Measurements from ENCODE around the gene SGCE. TPM values are rescaled to one million over a fixed set of nuclear protein-coding genes. Genes with fewer than 3 reads are reported as not detected.

The SGCE gene
- total RNA-seq, 1 donor from 2014 or later: 169 TPM

DNA sequence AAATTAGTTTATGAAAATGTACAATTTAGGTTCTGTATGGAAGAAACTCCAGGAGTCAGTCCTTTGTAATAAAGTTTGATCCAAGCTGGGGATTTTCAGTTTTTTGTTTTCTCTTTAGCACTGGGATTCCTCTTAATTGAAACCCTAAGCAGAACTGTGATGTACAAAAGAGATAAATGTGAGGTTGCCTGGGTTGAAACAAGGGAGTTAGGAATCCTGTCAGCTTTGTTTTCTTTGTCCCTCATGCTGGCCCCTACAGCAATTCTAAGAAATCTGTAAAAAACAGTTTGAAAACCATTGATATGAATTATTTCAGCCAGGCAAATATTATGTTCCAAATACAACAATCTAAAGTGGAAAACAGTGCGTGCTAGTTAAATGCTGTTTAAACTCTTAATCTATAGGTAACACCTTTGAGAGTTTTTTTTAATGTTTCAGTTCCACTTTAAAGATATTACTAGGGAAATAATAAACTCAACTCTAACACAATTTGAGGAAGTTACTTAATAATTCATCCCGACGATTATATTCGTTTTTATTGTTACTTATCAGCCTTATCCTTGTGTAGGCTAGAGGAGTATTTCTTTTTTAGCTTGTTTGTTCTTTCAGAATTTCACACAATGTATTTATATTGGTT is 65.3 kb downstream of the SGCE start:
- peak; percentile 56 for DNase-seq (ENCODE audit: low spot score)
- Mint-ChIP-seq H3K9me3 (peaks cover 10% of the 10 kb centered on the region), H3K27ac (no peak overlapping the region)

DNA sequence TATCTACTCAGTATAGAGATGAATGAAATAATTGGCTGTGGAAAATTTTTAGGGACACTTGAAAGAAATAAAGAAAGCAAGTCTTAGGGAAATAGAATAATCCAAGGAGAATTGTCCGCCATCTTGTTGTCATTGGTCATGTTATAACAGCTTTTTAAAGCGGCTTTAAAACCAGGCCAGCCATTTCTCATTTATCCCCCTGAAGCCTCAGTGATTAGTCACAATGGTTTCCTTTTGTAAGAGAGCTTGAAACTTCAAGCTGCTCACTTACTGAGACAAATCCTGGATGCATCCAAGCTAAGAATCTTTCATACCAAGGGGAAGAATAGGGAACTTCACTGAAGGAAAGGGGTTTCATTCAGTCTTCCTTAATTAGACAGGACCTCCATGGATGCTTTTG is 67.9 kb downstream of the SGCE start:
- no peaks in the 10 kb centered on the region for H3K9me3 ChIP-seq (ENCODE audit: low read depth)
- peaks cover 44% of the 10 kb centered on the region for H3F3A ChIP-seq (ENCODE audit: low read depth)
- no peak overlapping the region for H3K4me3 ChIP-seq
- H3K4me1 ChIP-seq: peaks cover 50% of the 10 kb centered on the region
- Mint-ChIP-seq H3K36me3 (peaks cover 26% of the 10 kb centered on the region), H3K4me3 (no peak overlapping the region), H3K27me3 (ENCODE audit: insufficient read depth, low read depth) (no peaks in the 10 kb centered on the region), H3K9me3 (peaks cover 10% of the 10 kb centered on the region), H3K27ac (peak overlapping the region; percentile 21), H3K4me1 (peaks cover 4% of the 10 kb centered on the region)
- H3K27ac ChIP-seq: peak overlapping the region; percentile 81
- peak overlapping the region; percentile 54 for H3K4me2 ChIP-seq
- H3K36me3 ChIP-seq: no peaks in the 10 kb centered on the region
- H4K20me1 ChIP-seq (ENCODE audit: low read depth): no peaks in the 10 kb centered on the region
- no peaks in the 10 kb centered on the region for H3K27me3 ChIP-seq
- no peaks in the 10 kb centered on the region for H3K79me2 ChIP-seq (ENCODE audit: low read depth)
- H3K9ac ChIP-seq: no peak overlapping the region
- no peak overlapping the region for H2AFZ ChIP-seq (replicated peaks)
- peak; percentile 79 for DNase-seq (ENCODE audit: low spot score)
- TF ChIP-seq EZH2phosphoT487 (IDR thresholded peaks at IDR 0.05): peak; percentile 70
- TF ChIP-seq, protein P1, sequence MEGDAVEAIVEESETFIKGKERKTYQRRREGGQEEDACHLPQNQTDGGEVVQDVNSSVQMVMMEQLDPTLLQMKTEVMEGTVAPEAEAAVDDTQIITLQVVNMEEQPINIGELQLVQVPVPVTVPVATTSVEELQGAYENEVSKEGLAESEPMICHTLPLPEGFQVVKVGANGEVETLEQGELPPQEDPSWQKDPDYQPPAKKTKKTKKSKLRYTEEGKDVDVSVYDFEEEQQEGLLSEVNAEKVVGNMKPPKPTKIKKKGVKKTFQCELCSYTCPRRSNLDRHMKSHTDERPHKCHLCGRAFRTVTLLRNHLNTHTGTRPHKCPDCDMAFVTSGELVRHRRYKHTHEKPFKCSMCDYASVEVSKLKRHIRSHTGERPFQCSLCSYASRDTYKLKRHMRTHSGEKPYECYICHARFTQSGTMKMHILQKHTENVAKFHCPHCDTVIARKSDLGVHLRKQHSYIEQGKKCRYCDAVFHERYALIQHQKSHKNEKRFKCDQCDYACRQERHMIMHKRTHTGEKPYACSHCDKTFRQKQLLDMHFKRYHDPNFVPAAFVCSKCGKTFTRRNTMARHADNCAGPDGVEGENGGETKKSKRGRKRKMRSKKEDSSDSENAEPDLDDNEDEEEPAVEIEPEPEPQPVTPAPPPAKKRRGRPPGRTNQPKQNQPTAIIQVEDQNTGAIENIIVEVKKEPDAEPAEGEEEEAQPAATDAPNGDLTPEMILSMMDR (IDR thresholded peaks at IDR 0.05): no peak

More for the DNA sequence above, 65.3 kb downstream of the SGCE start:
- Histone ChIP-seq H3F3A (ENCODE audit: low read depth) (peaks cover 48% of the 10 kb centered on the region), H3K9me3 (ENCODE audit: low read depth) (no peaks in the 10 kb centered on the region), H4K20me1 (ENCODE audit: low read depth) (no peaks in the 10 kb centered on the region), H3K27me3 (no peaks in the 10 kb centered on the region), H3K4me3 (no peak overlapping the region), H2AFZ (replicated peaks) (no peak overlapping the region), H3K4me1 (peaks cover 58% of the 10 kb centered on the region), H3K9ac (no peak overlapping the region), H3K79me2 (ENCODE audit: low read depth) (no peaks in the 10 kb centered on the region), H3K36me3 (no peaks in the 10 kb centered on the region), H3K4me2 (peak overlapping the region; percentile 53), H3K27ac (peak overlapping the region; percentile 87)
- TF ChIP-seq, protein P1 (IDR thresholded peaks at IDR 0.05): no peak
- TF ChIP-seq EZH2phosphoT487 (IDR thresholded peaks at IDR 0.05) (no peak), EZH2 (IDR thresholded peaks at IDR 0.05) (no peak)
- Mint-ChIP-seq H3K36me3 (peaks cover 27% of the 10 kb centered on the region), H3K4me1 (peaks cover 4% of the 10 kb centered on the region), H3K4me3 (no peak overlapping the region), H3K27me3 (ENCODE audit: insufficient read depth, low read depth) (no peaks in the 10 kb centered on the region)

DNA sequence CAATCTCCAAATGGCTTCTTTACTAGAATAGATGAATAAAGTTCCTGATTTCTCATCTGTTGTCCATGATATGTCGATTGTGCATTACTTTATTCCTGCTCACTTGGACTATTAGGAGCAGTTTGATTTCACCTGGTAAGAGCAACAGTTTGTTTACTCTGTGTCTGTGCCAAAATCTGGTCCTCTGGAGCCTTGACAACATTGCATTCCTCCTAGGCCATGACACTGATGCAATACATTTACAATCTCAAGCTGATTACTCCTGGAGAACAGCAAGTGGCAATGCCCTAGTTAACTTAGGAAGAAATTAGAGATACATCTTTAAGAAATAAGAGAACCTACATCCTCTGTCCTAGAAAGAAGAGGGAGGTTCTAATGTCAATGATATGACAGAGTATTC is 71.8 kb downstream of the SGCE start:
- Histone ChIP-seq H3K27ac (no peak overlapping the region), H3K36me3 (no peaks in the 10 kb centered on the region), H3K9me3 (ENCODE audit: low read depth) (no peaks in the 10 kb centered on the region), H3K4me3 (no peak overlapping the region), H3K9ac (no peak overlapping the region), H3F3A (ENCODE audit: low read depth) (peaks cover 22% of the 10 kb centered on the region), H3K4me2 (no peak overlapping the region), H3K79me2 (ENCODE audit: low read depth) (no peaks in the 10 kb centered on the region), H4K20me1 (ENCODE audit: low read depth) (no peaks in the 10 kb centered on the region), H2AFZ (replicated peaks) (no peak overlapping the region), H3K4me1 (peaks cover 19% of the 10 kb centered on the region), H3K27me3 (no peaks in the 10 kb centered on the region)
- Mint-ChIP-seq H3K27ac (no peak overlapping the region), H3K36me3 (peaks cover 16% of the 10 kb centered on the region), H3K9me3 (peaks cover 3% of the 10 kb centered on the region), H3K27me3 (ENCODE audit: insufficient read depth, low read depth) (peaks cover 6% of the 10 kb centered on the region), H3K4me1 (no peaks in the 10 kb centered on the region), H3K4me3 (no peak overlapping the region)
- DNase-seq (ENCODE audit: low spot score): no peak
- no peak for TF ChIP-seq EZH2 (IDR thresholded peaks at IDR 0.05)
- TF ChIP-seq, protein P1 (IDR thresholded peaks at IDR 0.05): no peak
- no peak for TF ChIP-seq EZH2phosphoT487 (IDR thresholded peaks at IDR 0.05)

Measured in neural progenitor cell (in vitro differentiated cells).